HG03432 (cell line): ENCODE measurements around the gene CMTR2.

ENCODE experiments used
- ATAC-seq: cut with Tn5 transposase; IDR thresholded peaks from one replicate; pipeline ENCODE4 v1.9.1; 2021; ENCODE audit warnings: mild to moderate bottlenecking, moderate library complexity; ENCODE audit not compliant: unreplicated experiment

The CMTR2 gene

GRCh38 chr16:71282943-71283342 lies 6.3 kb downstream of the CMTR2 start:
- ATAC-seq: no peak

GRCh38 chr16:71276589-71277334 lies 12.4 kb downstream of the CMTR2 start:
- ATAC-seq: no peak

- ATAC-seq: no peak
Measured at GRCh38 chr16:71273384-71273783, 15.8 kb downstream of the CMTR2 start.

- no peak for ATAC-seq
Measured at GRCh38 chr16:71264299-71264698, 24.9 kb downstream of the CMTR2 start.

- ATAC-seq: no peak
Measured at GRCh38 chr16:71263582-71263981, 25.6 kb downstream of the CMTR2 start.

- no peak for ATAC-seq
Measured at GRCh38 chr16:71262391-71262790, 26.8 kb downstream of the CMTR2 start.

- no peak for ATAC-seq
Measured at GRCh38 chr16:71260995-71261394, 28.2 kb downstream of the CMTR2 start.

- no peak for ATAC-seq
Measured at GRCh38 chr16:71259086-71259485, 30.1 kb downstream of the CMTR2 start.

GRCh38 chr16:71258372-71258771 lies 30.8 kb downstream of the CMTR2 start:
- no peak for ATAC-seq

- ATAC-seq: no peak
Measured at GRCh38 chr16:71257768-71258167, 31.4 kb downstream of the CMTR2 start.

- ATAC-seq: no peak
Measured at GRCh38 chr16:71255721-71256120, 33.5 kb downstream of the CMTR2 start.

- no peak for ATAC-seq
Measured at GRCh38 chr16:71254832-71255525, 34.2 kb downstream of the CMTR2 start.

GRCh38 chr16:71250461-71251235 lies 38.6 kb downstream of the CMTR2 start:
- ATAC-seq: no peak

GRCh38 chr16:71249399-71249798 lies 39.8 kb downstream of the CMTR2 start:
- ATAC-seq: no peak

- ATAC-seq: no peak
Measured at GRCh38 chr16:71247478-71247877, 41.7 kb downstream of the CMTR2 start.

GRCh38 chr16:71246309-71246708 lies 42.9 kb downstream of the CMTR2 start:
- no peak for ATAC-seq

GRCh38 chr16:71244521-71244920 lies 44.7 kb downstream of the CMTR2 start:
- no peak for ATAC-seq

GRCh38 chr16:71242601-71243000 lies 46.6 kb downstream of the CMTR2 start:
- no peak for ATAC-seq

GRCh38 chr16:71242036-71242435 lies 47.2 kb downstream of the CMTR2 start:
- ATAC-seq: no peak
